GM12891 (cell line): ENCODE measurements around the gene GFM1.
A peak's percentile ranks its signal among the peaks of the same experiment; 100 is the strongest.

Experiments
- DNase-seq: peaks from one replicate; pipeline ENCODE4 v3.0.0; 2011; ENCODE audit warnings: low spot score; ENCODE audit not compliant: insufficient read length
- FAIRE-seq: peaks from 2 replicates; lab custom pipeline; 2011; peaks lifted over from hg19 to GRCh38; lab: Jason Lieb, UNC
- PAX5 ChIP-seq: IDR thresholded peaks from 2 replicates; pipeline ENCODE4 v1.6.1; 2011; ENCODE audit warnings: low read length, moderate library complexity, mild to moderate bottlenecking; ENCODE audit not compliant: insufficient read depth, severe bottlenecking
- POLR2A ChIP-seq: IDR thresholded peaks from 2 replicates; pipeline ENCODE4 v1.6.1; 2011; ENCODE audit warnings: low read depth, low read length, control low read depth
- POLR2AphosphoS5 ChIP-seq: IDR thresholded peaks from 2 replicates; pipeline ENCODE4 v1.6.1; 2011; ENCODE audit warnings: low read depth, low read length, control low read depth
- POU2F2 ChIP-seq: IDR thresholded peaks from 2 replicates; pipeline ENCODE4 v1.6.1; 2011; ENCODE audit warnings: low read depth, mild to moderate bottlenecking, control low read depth, low read length, moderate library complexity
- SPI1 ChIP-seq: IDR thresholded peaks from 2 replicates; pipeline ENCODE4 v1.6.1; 2011; ENCODE audit warnings: low read depth, low read length, control low read depth
- TAF1 ChIP-seq: IDR thresholded peaks from 2 replicates; pipeline ENCODE4 v1.6.1; 2011; ENCODE audit warnings: low read depth, low read length, control low read depth

GFM1 gene

DNA sequence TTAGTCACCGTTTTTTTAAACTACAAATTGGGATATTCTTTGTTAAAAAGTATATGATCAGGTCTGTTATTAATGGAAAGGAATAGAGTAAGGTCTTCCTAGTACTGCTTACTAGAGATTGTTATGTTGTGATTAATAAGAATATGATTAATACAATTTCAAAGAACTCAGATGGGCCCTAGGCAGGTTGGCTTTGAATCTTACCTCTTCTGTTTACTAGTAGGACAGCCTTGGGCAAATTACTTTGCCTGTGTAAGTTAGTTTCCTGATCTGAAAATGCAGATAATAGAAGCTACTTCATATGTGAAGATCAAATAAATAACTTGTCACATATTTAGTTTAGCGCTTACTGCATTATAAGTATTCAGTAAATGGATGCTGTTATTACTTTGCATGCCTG lies 6.9 kb downstream of the GFM1 start:
- DNase-seq (no peak), FAIRE-seq (no peak)
- TF ChIP-seq POLR2A, result no peak
- TF ChIP-seq POU2F2, result no peak
- no peak for TF ChIP-seq PAX5
- no peak for TF ChIP-seq POLR2AphosphoS5
- no peak for TF ChIP-seq TAF1
- TF ChIP-seq SPI1, result no peak

DNA sequence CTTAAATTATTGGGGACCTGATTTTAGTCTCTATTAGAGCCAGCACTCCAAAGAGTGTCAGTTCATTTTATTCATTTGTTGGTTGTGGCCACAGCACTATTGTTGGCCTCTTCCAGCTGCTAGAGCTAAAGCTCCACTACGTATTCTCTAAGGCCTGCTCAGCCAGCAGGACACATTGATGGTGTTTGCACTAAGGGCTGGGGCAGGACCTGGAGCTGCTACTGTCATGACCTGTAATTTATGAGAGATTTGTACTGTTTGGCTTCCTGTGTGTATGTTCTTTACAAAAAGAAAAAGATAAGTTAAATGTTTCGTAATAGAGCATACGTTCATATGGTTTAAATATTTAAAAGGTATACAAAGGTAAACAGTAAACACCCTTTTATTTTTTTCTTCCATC lies 8.1 kb downstream of the GFM1 start:
- DNase-seq (no peak), FAIRE-seq (no peak)
- TF ChIP-seq POLR2A, result no peak
- TF ChIP-seq PAX5, result no peak
- no peak for TF ChIP-seq SPI1
- no peak for TF ChIP-seq POLR2AphosphoS5
- TF ChIP-seq TAF1, result no peak
- no peak for TF ChIP-seq POU2F2

DNA sequence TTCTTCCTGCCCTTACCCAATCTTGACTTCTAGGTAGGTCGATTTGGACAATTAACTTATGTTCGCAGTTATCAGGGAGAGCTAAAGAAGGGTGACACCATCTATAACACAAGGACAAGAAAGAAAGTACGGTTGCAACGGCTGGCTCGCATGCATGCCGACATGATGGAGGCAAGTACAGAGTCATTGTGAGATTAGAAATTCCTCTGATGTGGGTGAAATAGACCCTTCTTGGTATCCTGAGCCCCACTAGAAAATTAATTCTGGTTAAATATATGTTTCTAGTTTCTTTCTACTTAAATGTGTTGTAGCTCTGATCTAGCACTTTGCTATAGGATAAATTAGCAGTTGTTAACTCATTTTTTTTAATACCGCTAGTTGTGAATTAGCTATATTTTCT lies 14.6 kb downstream of the GFM1 start:
- FAIRE-seq, result no peak
- DNase-seq, result no peak
- no peak for TF ChIP-seq PAX5
- TF ChIP-seq POLR2A, result no peak
- TF ChIP-seq POU2F2, result no peak
- TF ChIP-seq POLR2AphosphoS5, result no peak
- no peak for TF ChIP-seq SPI1
- TF ChIP-seq TAF1, result no peak

DNA sequence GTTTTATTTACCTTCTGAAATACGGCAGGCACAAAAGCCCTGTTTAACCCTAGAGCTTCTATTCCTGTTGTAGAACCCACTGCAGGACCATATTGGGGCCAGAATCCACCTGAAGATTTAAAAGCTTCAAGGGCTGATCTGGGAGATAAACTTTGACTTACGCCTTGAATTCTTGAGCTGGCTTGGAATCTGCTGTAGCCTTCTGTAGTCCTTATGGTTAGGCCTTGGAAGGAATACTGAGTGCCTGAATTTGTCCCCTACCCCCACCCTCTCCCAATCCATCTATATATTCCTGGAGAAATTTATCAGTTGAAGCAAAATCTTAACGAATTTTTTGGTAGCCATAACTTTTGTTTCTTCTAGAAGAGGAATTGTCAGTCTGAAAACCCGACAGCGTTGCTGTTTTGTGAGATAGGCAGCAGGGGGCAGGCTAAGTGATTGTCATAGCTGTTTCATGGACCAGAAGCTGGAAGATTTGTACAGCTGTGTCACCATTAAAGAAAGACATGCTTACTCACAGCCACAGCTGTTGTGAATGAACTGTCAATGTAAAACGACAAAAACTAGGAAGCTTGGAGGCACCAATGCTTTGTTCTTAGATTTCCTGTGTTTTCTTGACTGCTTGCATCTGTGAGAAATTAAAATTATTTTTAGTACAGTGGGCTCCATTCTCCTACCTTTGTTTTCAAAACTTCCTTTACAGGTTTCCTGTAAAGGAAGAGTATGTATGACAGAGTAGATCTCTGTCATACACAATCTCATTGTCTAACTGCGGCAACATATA lies 15.3 kb downstream of the GFM1 start:
- FAIRE-seq (peak; percentile 85), DNase-seq (no peak)
- TF ChIP-seq POU2F2, result no peak
- TF ChIP-seq POLR2AphosphoS5, result no peak
- TF ChIP-seq SPI1, result no peak
- no peak for TF ChIP-seq PAX5
- TF ChIP-seq TAF1, result no peak
- TF ChIP-seq POLR2A, result no peak

GRCh38 chr3:158660711-158661110 lies 16.4 kb downstream of the GFM1 start:
- TF ChIP-seq PAX5 (no peak), POLR2A (no peak), POU2F2 (no peak), TAF1 (no peak), POLR2AphosphoS5 (no peak), SPI1 (no peak)
- no peak for FAIRE-seq
- no peak for DNase-seq

GRCh38 chr3:158663246-158663645 lies 18.9 kb downstream of the GFM1 start:
- DNase-seq (no peak), FAIRE-seq (no peak)
- TF ChIP-seq POLR2A (no peak), TAF1 (no peak), POU2F2 (no peak), PAX5 (no peak), SPI1 (no peak), POLR2AphosphoS5 (no peak)

DNA sequence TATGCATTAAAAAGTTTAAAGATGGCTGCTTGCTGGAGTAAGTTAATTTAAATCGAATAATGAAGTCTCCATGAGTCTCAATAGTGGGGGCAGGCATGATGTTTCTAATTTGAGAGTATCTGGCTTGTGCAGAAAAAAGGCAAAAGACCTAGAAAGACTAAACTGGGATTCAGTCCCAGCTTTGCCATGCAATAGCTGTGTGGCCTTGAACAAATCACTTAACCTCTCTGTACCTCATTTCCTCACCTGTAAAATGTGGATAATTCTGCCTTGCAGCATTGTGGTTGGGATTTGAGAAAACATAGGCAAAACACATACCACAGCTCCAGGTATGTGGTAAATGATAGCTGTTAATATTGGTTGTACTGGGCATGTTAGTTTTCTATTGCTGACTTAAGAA lies 19.5 kb downstream of the GFM1 start:
- DNase-seq (no peak), FAIRE-seq (no peak)
- TF ChIP-seq POLR2AphosphoS5, result no peak
- TF ChIP-seq POLR2A, result no peak
- TF ChIP-seq PAX5, result no peak
- TF ChIP-seq SPI1, result no peak
- TF ChIP-seq TAF1, result no peak
- TF ChIP-seq POU2F2, result no peak

DNA sequence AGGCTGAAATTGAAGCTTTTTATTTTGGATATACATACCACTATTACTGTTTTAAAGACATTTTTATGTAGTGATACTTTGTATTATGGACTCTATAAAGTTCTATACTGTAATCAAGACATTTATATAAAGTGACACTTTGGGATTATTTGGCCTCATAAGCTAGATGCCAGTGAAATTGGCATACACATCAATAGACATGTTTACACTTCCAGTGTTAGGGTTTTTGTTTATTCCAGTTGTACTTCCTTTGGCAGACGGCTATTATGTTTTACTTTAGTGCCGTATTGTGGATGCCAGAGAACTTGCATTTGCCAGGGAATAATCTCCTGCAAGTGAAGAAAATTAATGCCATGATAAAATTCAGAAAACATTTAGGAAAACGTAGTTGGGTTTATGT lies 22.1 kb downstream of the GFM1 start:
- FAIRE-seq, result no peak

GRCh38 chr3:158668506-158668905 lies 24.2 kb downstream of the GFM1 start:
- no peak for DNase-seq
- FAIRE-seq, result no peak
- no peak for TF ChIP-seq POLR2AphosphoS5
- TF ChIP-seq TAF1, result no peak
- no peak for TF ChIP-seq SPI1
- no peak for TF ChIP-seq POU2F2
- TF ChIP-seq POLR2A, result no peak
- TF ChIP-seq PAX5, result no peak

More for the DNA sequence above, 22.1 kb downstream of the GFM1 start:
- no peak for DNase-seq
- TF ChIP-seq PAX5 (no peak), SPI1 (no peak), POLR2A (no peak), TAF1 (no peak)

DNA sequence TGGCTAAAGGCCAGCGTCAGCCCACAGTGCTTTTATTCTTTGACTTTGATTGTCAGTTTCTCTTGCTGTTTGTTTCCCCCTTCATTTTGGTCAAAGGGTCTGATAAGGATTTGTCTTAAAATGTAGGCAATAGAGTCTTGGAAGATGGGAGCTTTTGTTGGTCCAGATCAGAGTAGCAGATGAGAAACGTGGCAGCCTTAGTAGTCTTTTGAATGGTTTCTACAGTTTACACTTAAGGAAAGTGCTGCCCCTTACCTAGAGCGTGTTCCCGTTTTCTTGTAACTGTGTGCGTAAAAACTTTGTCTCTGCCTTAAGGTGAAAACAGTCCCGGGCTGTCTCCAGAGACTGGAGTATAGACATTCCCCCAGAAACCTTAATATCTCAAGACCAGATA lies 27.5 kb downstream of the GFM1 start:
- FAIRE-seq, result no peak
- no peak for TF ChIP-seq TAF1
- TF ChIP-seq PAX5, result no peak
- no peak for TF ChIP-seq POLR2AphosphoS5
- no peak for TF ChIP-seq POU2F2
- no peak for TF ChIP-seq POLR2A
- TF ChIP-seq SPI1, result no peak

More for the DNA sequence above, 27.5 kb downstream of the GFM1 start:
- no peak for DNase-seq
